Fibroblast of lung (primary cell): ENCODE data around the gene UNC13C. TPM values are rescaled to one million over a fixed set of nuclear protein-coding genes. Genes with fewer than 3 reads are reported as not detected.

Experiments used
- DNase-seq, 2 donors: peaks; one replicate each; pipeline versions ENCODE4 v3.0.0 to v3.0.0-alpha.2; 2010; ENCODE audit warnings: low read depth in 2 of 2
- H2AFZ ChIP-seq: 2 replicates; pipeline ENCODE4 v1.5.1; 2012; ENCODE audit warnings: low read length, control low read depth, inconsistent platforms
- H3K27ac ChIP-seq: 2 replicates; pipeline ENCODE4 v1.5.1; 2011; ENCODE audit warnings: low read length, control low read depth; ENCODE audit not compliant: insufficient read depth
- H3K27me3 ChIP-seq: 2 replicates; pipeline ENCODE4 v1.5.1; 2011; ENCODE audit warnings: mild to moderate bottlenecking, low read length; ENCODE audit not compliant: control insufficient read depth, insufficient read depth
- H3K36me3 ChIP-seq: 2 replicates; pipeline ENCODE4 v1.5.1; 2011; ENCODE audit warnings: low read length; ENCODE audit not compliant: control insufficient read depth, insufficient read depth
- H3K4me1 ChIP-seq: 2 replicates; pipeline ENCODE4 v1.5.1; 2011; ENCODE audit warnings: low read length; ENCODE audit not compliant: control insufficient read depth, insufficient read depth; ENCODE audit errors: extremely low read depth
- H3K4me2 ChIP-seq: 2 replicates; pipeline ENCODE4 v1.5.1; 2011; ENCODE audit warnings: low read length, control low read depth; ENCODE audit not compliant: insufficient read depth; ENCODE audit errors: extremely low read depth
- H3K4me3 ChIP-seq, 4 experiments: fragments of 200-600 bp in 1 of 4; sonication (generic) in 1 of 4; replicated peaks in 1 of 4; 2 replicates each; pipeline ENCODE4 v1.5.1; 2011 to 2016; ENCODE audit warnings: low read length in 4 of 4, low read depth in 3 of 4, mild to moderate bottlenecking in 3 of 4, control low read depth in 2 of 4, inconsistent platforms in 1 of 4, mixed read lengths in 1 of 4; ENCODE audit not compliant: insufficient read depth in 1 of 4; ENCODE audit errors: control extremely low read depth in 1 of 4
- H3K79me2 ChIP-seq: 2 replicates; pipeline ENCODE4 v1.5.1; 2012; ENCODE audit warnings: mild to moderate bottlenecking, low read length, inconsistent platforms; ENCODE audit not compliant: control insufficient read depth, insufficient read depth
- H3K9ac ChIP-seq: 2 replicates; pipeline ENCODE4 v1.5.1; 2011; ENCODE audit warnings: mild to moderate bottlenecking, low read length, control low read depth; ENCODE audit not compliant: insufficient read depth
- H3K9me3 ChIP-seq: 2 replicates; pipeline ENCODE4 v1.5.1; 2012; ENCODE audit warnings: low read depth, low read length; ENCODE audit not compliant: control insufficient read depth, insufficient read depth
- H4K20me1 ChIP-seq: 2 replicates; pipeline ENCODE4 v1.5.1; 2011; ENCODE audit warnings: low read length; ENCODE audit not compliant: control insufficient read depth, insufficient read depth; ENCODE audit errors: extremely low read depth
- EZH2 ChIP-seq: IDR thresholded peaks from 2 replicates; pipeline ENCODE4 v1.5.1; 2012; ENCODE audit warnings: low read length, control low read depth, mild to moderate bottlenecking; ENCODE audit errors: missing control alignments
- polyA plus RNA-seq, 2 donors: library from polyadenylated mRNA; depleted of rRNA in 1 of 2; stranded (reverse) in 1 of 2; unstranded in 1 of 2; fragments of >200 nt; gene quantifications; 2 replicates each; pipeline ENCODE4 v1.2.1, GENCODE V29; 2011 to 2012; ENCODE audit warnings: missing spikeins in 1 of 2
- total RNA-seq: library from RNA; depleted of rRNA; stranded (reverse); fragments of >200 nt; gene quantifications from 2 replicates; pipeline ENCODE4 v1.2.1, GENCODE V29; 2014
- TF ChIP-seq, protein P1 (sequence below), 2 donors: IDR thresholded peaks in 1 of 2; conservative IDR thresholded peaks in 1 of 2; 1 replicate in 1 of 2; 2 replicates in 1 of 2; pipeline ENCODE4 v1.5.1; 2011 to 2012; ENCODE audit warnings: low read length in 2 of 2, control low read depth in 1 of 2, inconsistent platforms in 1 of 2, low read depth in 1 of 2, mild to moderate bottlenecking in 1 of 2

UNC13C gene
- total and polyA plus RNA-seq, 2 donors (not counting 1 experiment from before 2014, with no cell fraction given): not detected

DNA sequence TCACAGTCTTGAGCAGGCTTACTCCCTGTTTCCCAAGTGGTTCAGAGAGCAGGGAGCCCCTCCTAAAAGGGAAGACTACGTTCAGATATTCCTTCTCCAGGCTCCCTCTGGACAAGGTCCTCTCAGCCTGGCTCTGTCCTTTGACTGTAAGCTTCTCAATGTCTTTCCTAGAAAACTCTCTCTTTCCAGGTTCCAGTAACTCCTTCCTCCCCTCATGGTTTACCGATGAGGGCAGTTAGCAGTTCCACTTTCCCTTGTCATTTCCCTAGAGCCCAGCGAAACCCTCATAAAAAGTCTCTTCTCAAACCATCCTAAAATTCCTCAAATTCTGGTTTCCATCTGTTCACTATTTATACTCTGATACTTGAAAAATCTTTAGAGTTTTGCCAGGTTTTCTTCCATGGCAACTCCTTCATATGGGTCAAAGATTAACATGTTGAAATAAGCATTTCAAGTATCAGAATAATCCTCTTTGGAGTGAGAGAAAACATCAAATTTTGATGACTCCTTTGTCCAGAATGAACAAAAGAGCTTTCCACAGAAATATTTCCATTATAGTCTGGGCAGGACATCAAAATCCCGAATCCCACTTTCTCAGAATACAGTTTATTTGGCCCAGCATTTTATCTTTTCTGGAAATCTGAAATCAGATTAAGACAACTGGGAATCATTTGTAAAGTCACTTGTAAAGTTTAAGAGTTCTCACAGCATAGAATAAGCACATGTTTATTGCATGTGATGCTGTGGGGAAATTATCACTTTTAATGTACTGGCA, 599.4 kb downstream of the UNC13C start:
- H3K4me2 ChIP-seq: no peak overlapping the region
- no peaks in the 10 kb centered on the region for H3K36me3 ChIP-seq
- H3K79me2 ChIP-seq: no peaks in the 10 kb centered on the region
- H3K27ac ChIP-seq: no peak overlapping the region
- no peak overlapping the region for H2AFZ ChIP-seq
- DNase-seq: no peak
- H3K27me3 ChIP-seq: no peaks in the 10 kb centered on the region
- TF ChIP-seq, protein P1, sequence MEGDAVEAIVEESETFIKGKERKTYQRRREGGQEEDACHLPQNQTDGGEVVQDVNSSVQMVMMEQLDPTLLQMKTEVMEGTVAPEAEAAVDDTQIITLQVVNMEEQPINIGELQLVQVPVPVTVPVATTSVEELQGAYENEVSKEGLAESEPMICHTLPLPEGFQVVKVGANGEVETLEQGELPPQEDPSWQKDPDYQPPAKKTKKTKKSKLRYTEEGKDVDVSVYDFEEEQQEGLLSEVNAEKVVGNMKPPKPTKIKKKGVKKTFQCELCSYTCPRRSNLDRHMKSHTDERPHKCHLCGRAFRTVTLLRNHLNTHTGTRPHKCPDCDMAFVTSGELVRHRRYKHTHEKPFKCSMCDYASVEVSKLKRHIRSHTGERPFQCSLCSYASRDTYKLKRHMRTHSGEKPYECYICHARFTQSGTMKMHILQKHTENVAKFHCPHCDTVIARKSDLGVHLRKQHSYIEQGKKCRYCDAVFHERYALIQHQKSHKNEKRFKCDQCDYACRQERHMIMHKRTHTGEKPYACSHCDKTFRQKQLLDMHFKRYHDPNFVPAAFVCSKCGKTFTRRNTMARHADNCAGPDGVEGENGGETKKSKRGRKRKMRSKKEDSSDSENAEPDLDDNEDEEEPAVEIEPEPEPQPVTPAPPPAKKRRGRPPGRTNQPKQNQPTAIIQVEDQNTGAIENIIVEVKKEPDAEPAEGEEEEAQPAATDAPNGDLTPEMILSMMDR (conservative IDR thresholded peaks at IDR 0.05 in 1 of 2, IDR thresholded peaks at IDR 0.05 in 1 of 2; ENCODE audit: low read depth in 1 of 2, low read length in 2 of 2): no peak
- no peak for TF ChIP-seq EZH2
- H4K20me1 ChIP-seq: no peaks in the 10 kb centered on the region
- H3K9me3 ChIP-seq: no peaks in the 10 kb centered on the region
- no peak overlapping the region for H3K4me3 ChIP-seq
- H3K4me1 ChIP-seq: no peaks in the 10 kb centered on the region
- H3K9ac ChIP-seq: no peak overlapping the region

DNA sequence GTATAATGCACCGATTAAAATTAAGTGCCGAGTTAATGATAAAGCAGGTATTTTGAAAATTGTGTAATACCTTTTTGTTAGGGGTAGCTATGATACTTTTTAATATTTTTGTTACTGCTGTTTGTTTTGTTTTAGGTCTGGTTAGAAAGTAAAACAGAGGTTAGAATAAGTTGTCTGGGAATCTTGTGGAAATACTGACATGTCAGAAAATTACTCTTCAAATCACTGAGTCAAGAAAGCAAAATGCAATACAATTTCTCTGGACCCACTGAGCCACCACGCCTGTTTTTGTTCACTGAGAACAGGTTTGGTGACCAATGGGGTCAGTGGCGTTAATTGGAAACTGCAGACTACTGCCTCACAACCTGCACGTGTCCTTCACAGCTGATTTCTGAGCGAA, 601.6 kb downstream of the UNC13C start:
- no peaks in the 10 kb centered on the region for H4K20me1 ChIP-seq
- H3K9me3 ChIP-seq: no peaks in the 10 kb centered on the region
- no peaks in the 10 kb centered on the region for H3K4me1 ChIP-seq
- H3K9ac ChIP-seq: no peak overlapping the region
- no peak overlapping the region for H3K4me2 ChIP-seq
- DNase-seq: no peak
- no peaks in the 10 kb centered on the region for H3K27me3 ChIP-seq
- no peak overlapping the region for H3K4me3 ChIP-seq
- no peak overlapping the region for H2AFZ ChIP-seq
- no peak for TF ChIP-seq EZH2
- TF ChIP-seq, protein P1 (conservative IDR thresholded peaks at IDR 0.05 in 1 of 2, IDR thresholded peaks at IDR 0.05 in 1 of 2; ENCODE audit: low read depth in 1 of 2, low read length in 2 of 2): no peak
- H3K79me2 ChIP-seq: no peaks in the 10 kb centered on the region
- no peak overlapping the region for H3K27ac ChIP-seq
- no peaks in the 10 kb centered on the region for H3K36me3 ChIP-seq

DNA sequence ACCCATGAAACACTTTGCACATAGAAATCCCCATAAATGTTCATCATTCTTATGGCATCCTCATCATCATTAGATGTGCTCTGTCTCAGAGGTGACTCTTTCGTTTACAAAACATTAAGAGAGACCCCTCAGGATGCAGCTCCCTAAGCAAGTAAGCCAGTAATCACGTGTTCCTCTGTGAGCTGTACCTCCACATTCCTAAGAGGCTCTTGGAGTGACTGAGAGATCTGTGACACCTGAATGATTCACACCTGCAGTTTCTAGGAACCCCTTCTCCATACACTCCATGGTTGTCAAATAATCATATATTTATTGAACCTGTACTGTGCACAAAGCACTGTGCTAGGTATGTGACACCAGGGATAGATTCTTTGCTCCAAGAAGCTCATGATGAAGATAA, 602.4 kb downstream of the UNC13C start:
- H3K27me3 ChIP-seq: no peaks in the 10 kb centered on the region
- no peak overlapping the region for H3K4me2 ChIP-seq
- no peak overlapping the region for H3K27ac ChIP-seq
- TF ChIP-seq, protein P1 (conservative IDR thresholded peaks at IDR 0.05 in 1 of 2, IDR thresholded peaks at IDR 0.05 in 1 of 2; ENCODE audit: low read depth in 1 of 2, low read length in 2 of 2): no peak
- TF ChIP-seq EZH2: no peak
- H3K9me3 ChIP-seq: no peaks in the 10 kb centered on the region
- no peak overlapping the region for H3K9ac ChIP-seq
- no peaks in the 10 kb centered on the region for H3K36me3 ChIP-seq
- DNase-seq: no peak
- H4K20me1 ChIP-seq: no peaks in the 10 kb centered on the region
- H3K4me3 ChIP-seq: no peak overlapping the region
- H2AFZ ChIP-seq: no peak overlapping the region
- no peaks in the 10 kb centered on the region for H3K4me1 ChIP-seq
- no peaks in the 10 kb centered on the region for H3K79me2 ChIP-seq
